ENCODE measurements around the gene NMNAT3. TPM values are rescaled to one million over a fixed set of nuclear protein-coding genes. Genes with fewer than 3 reads are reported as not detected.

NMNAT3 gene
- total and polyA plus RNA-seq, 5 experiments from 2014 or later: 2.9 to 8.8 (median 5.8) TPM

DNA sequence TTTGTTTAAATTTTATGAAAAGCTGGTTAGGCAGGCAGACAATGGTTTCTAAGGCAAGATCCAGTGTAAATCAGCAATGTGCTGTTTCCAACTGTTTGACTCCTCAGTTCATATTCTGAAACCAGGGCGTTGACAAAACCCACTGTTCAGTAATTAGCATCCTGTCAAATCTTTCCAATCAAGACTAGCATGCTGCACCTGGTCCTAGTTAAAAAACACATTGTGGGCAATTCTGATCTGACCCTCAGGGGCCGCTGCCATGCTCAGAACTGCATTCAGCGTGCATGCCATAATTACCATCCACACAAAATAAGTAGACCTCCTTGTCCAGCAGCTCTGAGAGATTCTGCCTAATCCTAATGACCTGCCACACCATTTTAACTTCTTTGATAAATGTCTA, 117.4 kb downstream of the NMNAT3 start:
- Mint-ChIP-seq H3K36me3 (peaks cover 0 to 3% (median 2%) of the 10 kb centered on the region in 3 donors), H3K27me3 (no peaks in the 10 kb centered on the region), H3K9me3 (no peaks in the 10 kb centered on the region), H3K4me1 (no peaks in the 10 kb centered on the region), H3K4me3 (no peak overlapping the region), H3K27ac (no peak overlapping the region)
- POLR2A ChIA-PET: no interaction called here
- no peak for DNase-seq
- ATAC-seq: no peak

DNA sequence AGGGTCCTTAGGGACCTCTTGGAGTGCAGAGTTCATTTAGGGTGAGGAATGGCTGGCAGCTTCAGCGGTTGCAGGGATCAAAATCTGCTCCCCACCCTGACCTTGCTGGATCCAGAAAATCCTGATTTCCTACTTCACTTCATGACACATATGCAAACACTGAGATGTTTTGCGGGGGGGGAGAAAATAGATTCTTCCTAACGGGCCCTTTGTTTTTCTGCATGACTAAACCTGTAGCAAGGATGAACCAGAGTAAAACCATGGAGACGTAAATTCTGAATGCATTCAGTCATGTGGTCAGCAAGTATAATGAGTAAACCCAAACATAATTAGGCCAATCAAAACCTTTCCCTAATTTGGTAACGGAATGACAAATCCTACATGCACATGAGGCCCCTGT, 118.2 kb downstream of the NMNAT3 start:
- Mint-ChIP-seq H3K36me3 (peaks cover 0 to 3% (median 2%) of the 10 kb centered on the region in 3 donors), H3K27ac (no peak overlapping the region), H3K4me1 (no peaks in the 10 kb centered on the region), H3K9me3 (no peaks in the 10 kb centered on the region), H3K4me3 (no peak overlapping the region), H3K27me3 (no peaks in the 10 kb centered on the region)
- ATAC-seq (no peak), DNase-seq (no peak)
- POLR2A ChIA-PET: no interaction called here

DNA sequence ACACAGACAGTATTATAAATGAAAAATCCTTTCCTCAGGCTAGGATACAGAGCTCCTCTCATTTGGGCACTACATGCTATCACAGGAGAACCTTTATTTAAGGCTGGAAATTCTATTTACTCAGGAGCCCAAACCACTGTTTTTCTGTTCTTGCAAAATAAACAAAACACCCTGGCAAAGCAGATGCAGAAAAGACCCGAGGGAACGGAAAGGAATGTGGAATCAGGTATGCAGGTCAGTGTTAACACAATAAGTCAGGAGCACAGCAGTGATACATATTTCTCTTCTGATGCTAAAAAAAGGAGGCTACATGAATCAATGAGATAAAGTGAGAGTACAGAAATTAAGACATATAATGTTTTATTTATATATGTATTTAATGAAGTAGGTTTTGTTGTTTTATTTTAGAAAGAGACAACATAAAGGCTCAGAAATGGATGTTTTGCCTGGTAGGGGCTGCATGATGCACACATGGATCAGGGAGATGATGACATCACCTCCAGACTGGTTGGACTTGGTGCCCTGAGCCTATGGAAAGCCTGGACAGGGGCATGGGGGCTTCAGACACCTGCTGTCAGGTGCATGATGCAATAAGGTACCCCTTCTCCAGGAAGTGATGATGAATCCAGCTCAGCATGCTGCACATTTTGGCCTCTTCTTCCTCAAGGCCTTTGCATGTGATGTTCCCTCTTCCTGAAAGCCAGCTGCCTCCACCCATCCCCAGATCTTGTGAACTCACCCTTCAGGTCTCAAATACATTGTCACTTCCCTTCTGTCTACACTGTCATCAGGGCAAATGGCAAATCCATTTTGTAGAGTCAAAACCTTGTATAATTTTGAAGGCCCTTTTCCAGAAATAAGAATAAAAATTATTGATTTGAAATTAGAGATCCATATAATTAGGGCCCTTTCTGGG, 119.2 kb downstream of the NMNAT3 start:
- ATAC-seq: no peak
- H3K9me3 Mint-ChIP-seq: no peaks in the 10 kb centered on the region
- no peaks in the 10 kb centered on the region for H3K27me3 Mint-ChIP-seq
- H3K4me1 Mint-ChIP-seq: no peaks in the 10 kb centered on the region
- H3K4me3 Mint-ChIP-seq: no peak overlapping the region
- peaks cover 0 to 3% (median 2%) of the 10 kb centered on the region in 3 donors for H3K36me3 Mint-ChIP-seq
- DNase-seq: no peak
- H3K27ac Mint-ChIP-seq: no peak overlapping the region
- POLR2A ChIA-PET: no interaction called here

DNA sequence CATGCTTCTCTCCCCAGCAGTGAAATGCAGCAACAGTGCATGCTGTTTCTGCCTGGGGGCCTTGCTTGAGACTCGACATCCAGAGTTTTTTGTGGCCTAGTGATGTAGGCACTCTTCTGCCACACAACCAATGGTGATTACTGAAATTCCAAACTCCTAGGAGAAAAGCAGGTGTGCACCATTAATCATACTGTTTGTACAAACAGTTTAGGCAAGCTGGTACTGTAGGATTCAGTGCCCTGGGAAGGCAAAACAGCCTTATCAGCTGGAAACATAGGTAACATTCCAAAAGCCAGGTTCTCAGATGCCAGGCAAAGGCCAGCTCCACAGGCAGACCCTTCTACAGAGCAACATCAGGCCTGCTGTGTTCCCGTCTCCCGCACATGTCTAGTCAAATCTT, 120.7 kb downstream of the NMNAT3 start:
- no peak for ATAC-seq
- Mint-ChIP-seq H3K4me1 (no peaks in the 10 kb centered on the region), H3K36me3 (peaks cover 0 to 3% (median 2%) of the 10 kb centered on the region in 3 donors), H3K27ac (no peak overlapping the region), H3K9me3 (no peaks in the 10 kb centered on the region), H3K4me3 (no peak overlapping the region), H3K27me3 (no peaks in the 10 kb centered on the region)
- DNase-seq: no peak
- POLR2A ChIA-PET: no interaction called here

DNA sequence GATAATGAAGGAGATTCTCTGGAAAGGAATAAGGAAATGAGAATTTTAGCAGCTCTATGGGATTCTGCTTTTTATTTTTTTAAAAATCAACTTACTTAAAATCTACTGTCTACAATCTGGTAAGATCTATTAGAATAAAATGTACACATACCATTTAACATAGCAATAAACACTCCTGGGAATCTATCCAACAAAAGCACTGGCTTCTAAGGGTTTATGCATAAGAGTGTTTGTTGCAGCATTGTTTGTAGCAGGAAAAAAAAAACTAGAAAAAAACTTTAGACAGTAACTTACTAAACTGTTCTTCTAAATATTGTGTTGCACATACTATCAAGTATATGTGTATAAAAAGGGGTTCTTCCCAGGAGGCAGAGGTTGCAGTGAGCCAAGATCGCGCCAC, 122.5 kb downstream of the NMNAT3 start:
- DNase-seq (no peak), ATAC-seq (no peak)
- POLR2A ChIA-PET: no interaction called here
- no peaks in the 10 kb centered on the region for H3K4me1 Mint-ChIP-seq
- no peak overlapping the region for H3K27ac Mint-ChIP-seq
- H3K9me3 Mint-ChIP-seq: no peaks in the 10 kb centered on the region
- no peaks in the 10 kb centered on the region for H3K36me3 Mint-ChIP-seq
- peaks cover 0 to 3% (median 0%) of the 10 kb centered on the region in 5 donors for H3K27me3 Mint-ChIP-seq
- H3K4me3 Mint-ChIP-seq: no peak overlapping the region

DNA sequence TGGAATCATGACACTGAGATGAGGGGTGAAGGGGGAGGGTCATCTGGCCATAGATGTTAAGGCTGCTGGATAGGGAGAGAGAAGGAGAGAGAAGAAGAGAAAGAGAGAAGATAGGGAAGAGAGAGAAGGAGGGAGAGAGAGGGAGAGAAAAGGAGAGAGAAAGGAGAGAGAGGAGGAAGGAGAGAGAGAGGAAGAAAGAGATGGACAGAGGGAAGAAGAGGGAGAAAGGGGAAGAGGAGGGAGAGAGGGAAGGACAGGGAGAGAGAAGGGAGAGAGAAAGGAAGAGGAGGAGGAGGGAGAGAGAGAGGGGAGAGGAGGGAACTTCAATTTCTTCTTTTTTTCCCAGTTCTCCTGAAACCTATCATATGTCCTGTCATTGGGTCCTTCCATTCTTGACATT, 123.1 kb downstream of the NMNAT3 start:
- ATAC-seq: no peak
- Mint-ChIP-seq H3K9me3 (no peaks in the 10 kb centered on the region), H3K27ac (no peak overlapping the region), H3K4me3 (no peak overlapping the region), H3K36me3 (no peaks in the 10 kb centered on the region), H3K27me3 (peaks cover 0 to 6% (median 3%) of the 10 kb centered on the region in 5 donors), H3K4me1 (no peaks in the 10 kb centered on the region)
- no peak for DNase-seq
- POLR2A ChIA-PET: no interaction called here

DNA sequence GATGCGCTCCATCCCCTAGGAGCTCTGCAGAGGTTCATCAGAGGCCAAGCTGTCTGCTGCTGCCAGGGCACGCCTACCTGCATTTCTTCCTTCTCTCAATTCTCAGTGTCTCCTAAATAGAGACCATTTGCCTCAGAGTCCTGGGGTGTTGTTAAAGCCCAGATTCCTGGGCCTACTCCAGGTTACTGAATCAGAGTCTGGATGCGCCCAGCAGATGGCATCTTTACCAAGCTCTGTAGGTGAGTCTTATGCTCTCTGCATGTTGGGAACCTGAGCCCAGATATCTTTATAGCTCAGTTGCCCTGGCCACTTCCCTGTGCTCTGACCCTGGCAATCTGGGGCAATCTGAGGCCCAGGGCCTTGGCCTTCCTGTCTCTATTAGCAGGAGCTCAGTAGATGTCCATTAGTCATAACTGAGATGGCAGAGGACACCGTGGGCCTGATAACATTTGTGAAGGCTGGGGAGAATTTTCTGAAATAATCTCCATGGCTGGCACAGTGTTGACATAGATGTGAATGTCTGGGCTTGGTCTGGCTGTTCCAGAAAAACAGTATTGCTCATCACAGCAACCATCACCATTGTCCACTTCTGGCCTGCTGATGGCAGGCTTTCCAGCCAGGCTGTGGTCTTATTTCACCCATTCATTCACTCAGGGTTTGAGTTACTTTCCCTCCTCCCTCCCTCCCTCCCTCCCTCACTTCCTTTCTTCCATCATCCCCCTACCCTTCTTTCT, 125.0 kb downstream of the NMNAT3 start:
- POLR2A ChIA-PET: no interaction called here
- Mint-ChIP-seq H3K9me3 (no peaks in the 10 kb centered on the region), H3K4me3 (no peak overlapping the region), H3K27me3 (peaks cover 4 to 19% (median 7%) of the 10 kb centered on the region in 5 donors), H3K4me1 (no peaks in the 10 kb centered on the region), H3K27ac (no peak overlapping the region), H3K36me3 (no peaks in the 10 kb centered on the region)
- ATAC-seq (no peak), DNase-seq (no peak)

DNA sequence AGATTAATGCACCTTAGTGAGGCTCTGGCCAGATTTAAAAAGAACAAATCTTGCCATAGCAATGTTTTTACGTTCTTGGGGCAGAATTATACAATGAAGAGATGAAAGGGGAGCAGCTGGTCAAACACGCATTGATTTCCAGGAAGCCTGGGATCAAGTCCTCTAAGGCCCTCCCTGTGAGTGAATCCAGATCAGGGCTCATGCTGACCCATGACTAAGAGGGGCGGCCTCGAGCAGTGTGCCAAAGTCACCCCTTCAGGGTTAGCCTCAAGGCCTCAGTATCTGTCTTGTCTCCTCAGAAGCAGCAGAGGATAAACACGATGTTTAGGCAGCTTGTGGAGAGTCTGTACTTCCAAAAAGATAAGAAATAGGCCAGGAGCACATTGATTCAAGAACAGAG, 129.0 kb downstream of the NMNAT3 start:
- DNase-seq (no peak), ATAC-seq (no peak)
- no peaks in the 10 kb centered on the region for H3K9me3 Mint-ChIP-seq
- H3K4me3 Mint-ChIP-seq: no peak overlapping the region
- H3K27ac Mint-ChIP-seq: no peak overlapping the region
- POLR2A ChIA-PET: no interaction called here
- H3K36me3 Mint-ChIP-seq: no peaks in the 10 kb centered on the region
- H3K27me3 Mint-ChIP-seq: peaks cover 7 to 24% (median 10%) of the 10 kb centered on the region in 5 donors
- H3K4me1 Mint-ChIP-seq: no peaks in the 10 kb centered on the region

DNA sequence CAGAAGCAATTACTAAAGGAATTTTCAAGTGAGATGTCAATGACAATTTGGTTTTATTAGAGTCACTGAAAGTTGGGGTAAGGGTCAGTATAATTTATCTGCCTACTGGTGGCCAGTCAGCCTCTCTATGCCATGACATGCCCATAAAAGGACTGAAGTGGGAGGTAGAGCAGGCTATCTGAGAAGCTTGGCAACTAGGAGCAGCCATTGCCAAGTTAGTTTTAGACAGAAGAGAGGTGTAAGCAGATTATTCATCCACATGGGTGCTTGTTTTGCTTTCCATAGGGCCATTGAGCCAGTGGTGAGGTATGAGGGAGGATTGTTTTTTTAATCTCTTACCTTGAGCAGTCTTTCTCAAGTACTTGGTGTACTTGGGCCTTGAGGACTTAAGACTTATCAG, 130.1 kb downstream of the NMNAT3 start:
- Mint-ChIP-seq H3K27me3 (peaks cover 9 to 29% (median 13%) of the 10 kb centered on the region in 5 donors), H3K36me3 (no peaks in the 10 kb centered on the region), H3K9me3 (no peaks in the 10 kb centered on the region), H3K4me1 (no peaks in the 10 kb centered on the region), H3K4me3 (no peak overlapping the region), H3K27ac (no peak overlapping the region)
- no peak for DNase-seq
- POLR2A ChIA-PET: no interaction called here
- ATAC-seq: no peak

DNA sequence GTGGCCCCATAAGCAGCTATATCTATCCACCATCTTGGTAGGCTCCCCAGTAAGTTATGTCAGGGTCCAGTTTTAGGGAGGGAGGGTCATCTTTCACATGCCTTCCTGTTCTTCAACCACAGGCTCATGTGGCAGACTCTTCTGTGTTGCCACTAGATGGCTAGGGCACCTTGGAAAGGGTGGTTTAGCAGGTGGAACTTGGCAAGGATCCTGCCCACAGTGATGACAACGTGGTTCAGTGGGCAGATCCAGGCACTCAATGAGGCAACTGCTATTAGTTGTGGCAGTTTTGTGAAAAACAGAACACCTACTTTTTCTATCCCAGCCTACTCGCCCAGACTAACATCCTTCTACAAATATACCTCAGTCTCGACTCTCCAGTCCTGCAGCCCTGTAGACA, 131.0 kb downstream of the NMNAT3 start:
- Mint-ChIP-seq H3K36me3 (peaks cover 0 to 2% (median 0%) of the 10 kb centered on the region in 3 donors), H3K9me3 (no peaks in the 10 kb centered on the region), H3K27ac (no peak overlapping the region), H3K27me3 (peaks cover 15 to 38% (median 22%) of the 10 kb centered on the region in 5 donors), H3K4me1 (no peaks in the 10 kb centered on the region), H3K4me3 (no peak overlapping the region)
- POLR2A ChIA-PET: no interaction called here
- DNase-seq (no peak), ATAC-seq (no peak)

DNA sequence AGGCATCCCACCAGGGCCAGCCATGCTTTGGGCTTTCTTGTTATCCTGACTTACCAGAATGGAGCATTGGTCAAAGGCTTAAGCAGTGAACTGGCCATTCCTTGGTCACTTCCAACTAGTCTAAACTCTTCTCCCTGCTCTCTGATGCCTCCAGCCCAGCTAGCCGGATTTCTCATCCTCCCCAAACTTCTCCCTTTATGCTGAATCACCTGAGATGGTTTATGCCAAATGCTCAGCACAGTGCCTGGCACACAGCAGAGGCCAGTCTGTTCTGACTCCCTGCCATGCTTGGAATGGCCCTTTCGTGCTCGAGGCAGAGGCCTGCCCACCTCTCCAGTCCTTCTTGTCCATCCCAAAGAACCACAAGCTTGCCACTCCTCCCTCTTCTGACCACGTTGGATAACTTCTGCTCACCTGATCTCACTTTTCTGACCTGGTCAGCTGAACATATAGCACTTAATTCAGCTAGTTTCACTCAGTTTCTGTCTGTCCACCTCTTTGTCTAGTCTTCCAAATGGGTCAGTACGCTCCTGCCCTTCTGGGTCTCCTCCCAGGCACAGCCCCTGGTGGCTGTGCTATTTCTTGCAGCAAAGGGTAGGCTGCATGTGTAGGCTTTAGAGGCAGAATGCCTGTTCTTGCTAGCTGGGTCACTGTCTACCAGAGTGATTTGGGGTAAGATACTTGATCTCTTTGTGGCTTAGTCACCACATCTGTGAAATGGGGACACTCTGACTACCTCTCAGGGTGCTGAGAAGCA, 136.1 kb downstream of the NMNAT3 start:
- Mint-ChIP-seq H3K4me3 (peak overlapping the region in 1 of 10 donors; percentile 63), H3K36me3 (peaks cover 0 to 5% (median 0%) of the 10 kb centered on the region in 3 donors), H3K27ac (peak overlapping the region in 1 of 10 donors; percentile 64), H3K9me3 (no peaks in the 10 kb centered on the region), H3K4me1 (peaks cover 4 to 16% (median 9%) of the 10 kb centered on the region in 4 donors), H3K27me3 (peaks cover 29 to 57% (median 46%) of the 10 kb centered on the region in 5 donors)
- POLR2A ChIA-PET: no interaction called here
- no peak for DNase-seq
- ATAC-seq: no peak

DNA sequence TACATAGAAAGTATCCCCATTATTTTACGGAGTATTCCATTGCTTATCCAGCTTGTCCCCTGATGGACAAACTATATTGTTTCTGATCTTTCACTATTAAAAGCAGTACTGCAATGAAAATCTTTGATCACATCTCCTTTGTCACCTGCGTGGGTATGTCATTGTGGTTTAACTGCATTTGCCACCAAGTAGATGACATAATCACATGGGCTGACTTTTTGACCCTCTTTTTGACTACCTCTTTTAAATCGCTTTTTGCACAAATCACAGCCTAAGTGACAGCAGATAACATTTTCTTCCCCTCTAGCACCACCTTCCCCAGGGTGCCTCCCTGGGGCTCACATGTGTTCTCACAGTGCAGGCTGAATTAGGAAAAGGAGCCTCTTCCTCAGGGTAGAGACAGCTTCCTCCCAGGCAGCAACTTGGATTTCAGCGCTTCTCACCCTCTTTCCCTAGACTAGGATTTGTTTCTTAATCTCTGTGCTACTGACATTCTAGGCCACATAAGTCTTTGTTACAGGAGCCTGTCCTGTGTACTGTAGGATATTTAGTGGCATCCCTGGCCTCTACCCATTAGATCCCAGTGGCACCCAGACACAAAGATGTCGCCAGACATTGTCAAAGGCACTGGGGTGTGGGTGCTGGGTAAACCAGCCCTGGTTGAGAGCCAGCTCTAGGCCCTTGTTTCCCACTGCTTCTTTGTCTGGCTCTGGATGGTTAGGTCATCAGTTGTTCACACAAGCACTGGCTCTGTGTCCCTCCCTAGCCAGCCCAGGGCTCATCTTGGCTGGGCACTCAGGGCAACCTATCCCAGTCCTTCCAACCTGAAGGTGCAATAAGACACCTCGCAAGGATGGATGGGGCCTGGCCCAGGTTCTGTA, 136.9 kb downstream of the NMNAT3 start:
- H3K4me3 Mint-ChIP-seq: peak overlapping the region in 1 of 10 donors; percentile 1
- POLR2A ChIA-PET: no interaction called here
- peaks cover 30 to 60% (median 47%) of the 10 kb centered on the region in 5 donors for H3K27me3 Mint-ChIP-seq
- H3K4me1 Mint-ChIP-seq: peaks cover 4 to 16% (median 9%) of the 10 kb centered on the region in 4 donors
- H3K36me3 Mint-ChIP-seq: peaks cover 0 to 5% (median 0%) of the 10 kb centered on the region in 3 donors
- no peak overlapping the region for H3K27ac Mint-ChIP-seq
- no peak for DNase-seq
- H3K9me3 Mint-ChIP-seq: no peaks in the 10 kb centered on the region
- no peak for ATAC-seq

Data from naive thymus-derived CD8-positive, alpha-beta T cell (primary cell).